Loucy (cell line): Measurements from ENCODE around the gene RNF11.

Experiments used
- CTCF ChIP-seq: fragments of 200-600 bp; sonication (generic); conservative IDR thresholded peaks from 2 replicates; pipeline ENCODE4 v1.5.1; 2014; ENCODE audit warnings: mild to moderate bottlenecking, antibody characterized with exemption, low read length
- EZH2phosphoT487 ChIP-seq: fragments of 200-600 bp; IDR thresholded peaks from 2 replicates; pipeline ENCODE4 v1.6.1; 2018; ENCODE audit warnings: antibody characterized with exemption, mild to moderate bottlenecking, moderate library complexity, borderline replicate concordance

DNA sequence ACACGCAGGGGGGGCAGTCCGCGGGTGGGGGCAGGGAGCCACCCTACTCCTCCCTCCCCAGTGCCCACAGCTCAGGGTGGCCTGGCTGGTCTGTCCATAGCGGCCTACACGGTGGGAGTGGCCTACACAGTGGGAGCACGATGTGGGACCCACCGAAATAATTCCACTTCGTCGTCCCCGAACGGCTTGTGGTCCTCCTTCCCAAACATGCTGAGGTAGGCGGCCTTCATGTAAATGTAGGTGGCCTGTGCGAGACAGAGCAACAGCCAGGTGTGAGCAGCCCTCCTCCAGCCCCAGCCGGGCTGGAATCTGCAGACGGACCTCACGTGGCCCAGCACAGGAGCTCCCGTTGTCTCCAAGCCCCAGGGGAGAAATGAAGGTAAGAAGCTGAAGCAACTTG, 59.9 kb downstream of the RNF11 start:
- no peak for TF ChIP-seq CTCF
- TF ChIP-seq EZH2phosphoT487 = no peak
